PC-9 (cell line): ENCODE data around the gene TOR1A. TPM values are rescaled to one million over a fixed set of nuclear protein-coding genes. Genes with fewer than 3 reads are reported as not detected.

Experiments used
- BruUV-seq: library from RNA; stranded (reverse); fragments of 400-500 nt; replicated peaks from 2 replicates; lab custom pipeline; 2021; lab: Mats Ljungman, UMichigan
- CTCF ChIA-PET: fragments of 300-600 bp; sonication (Branson Sonifier 250); formaldehyde crosslinking; loops from one replicate; lab custom pipeline; 2022; ENCODE audit warnings: antibody characterized with exemption; lab: Charles Lee
- POLR2A ChIA-PET: fragments of 300-600 bp; sonication (Branson Sonifier 250); formaldehyde crosslinking; loops from one replicate; lab custom pipeline; 2022; ENCODE audit warnings: antibody characterized with exemption; ENCODE audit not compliant: unreplicated experiment; lab: Charles Lee
- DNase-seq, 2 experiments: peaks; one replicate each; pipeline versions ENCODE4 v3.0.0 to v3.0.0-alpha.2; 2015 to 2022; ENCODE audit warnings: mixed read lengths in 1 of 2
- H2AFZ ChIP-seq: fragments of 200-600 bp; sonication (generic); 2 replicates; pipeline ENCODE4 v1.8.1; 2017; ENCODE audit warnings: antibody characterized with exemption
- H3F3A ChIP-seq: fragments of 200-600 bp; sonication (generic); 2 replicates; pipeline ENCODE4 v1.8.1; 2017; ENCODE audit warnings: antibody characterized with exemption, mild to moderate bottlenecking, low read depth; ENCODE audit not compliant: insufficient read depth
- H3K27ac ChIP-seq: fragments of 200-600 bp; sonication (generic); 2 replicates; pipeline ENCODE4 v1.6.1; 2016; ENCODE audit warnings: mixed run types
- H3K27me3 ChIP-seq: fragments of 200-600 bp; sonication (generic); 2 replicates; pipeline ENCODE4 v1.6.1; 2016; ENCODE audit warnings: low read depth, mixed run types; ENCODE audit not compliant: insufficient read depth
- H3K36me3 ChIP-seq: fragments of 200-600 bp; sonication (generic); 2 replicates; pipeline ENCODE4 v1.6.1; 2016; ENCODE audit warnings: low read depth, mixed run types
- H3K4me1 ChIP-seq: fragments of 200-600 bp; sonication (generic); replicated peaks from 2 replicates; pipeline ENCODE4 v1.6.1; 2016; ENCODE audit warnings: mixed run types; ENCODE audit not compliant: insufficient read depth
- H3K4me2 ChIP-seq: fragments of 200-600 bp; sonication (generic); 2 replicates; pipeline ENCODE4 v1.6.1; 2017; ENCODE audit warnings: mixed run types
- H3K4me3 ChIP-seq: fragments of 200-600 bp; sonication (generic); 2 replicates; pipeline ENCODE4 v1.6.1; 2016; ENCODE audit warnings: mixed run types
- H3K79me2 ChIP-seq: fragments of 200-600 bp; sonication (generic); 2 replicates; pipeline ENCODE4 v1.6.1; 2017; ENCODE audit warnings: low read depth, mixed run types
- H3K9me2 ChIP-seq: fragments of 200-600 bp; sonication (generic); 2 replicates; pipeline ENCODE4 v1.8.1; 2017; ENCODE audit warnings: mild to moderate bottlenecking; ENCODE audit not compliant: insufficient read depth
- H3K9me3 ChIP-seq: fragments of 200-600 bp; sonication (generic); 2 replicates; pipeline ENCODE4 v1.8.1; 2016; ENCODE audit warnings: low read depth; ENCODE audit not compliant: insufficient read depth
- H4K20me1 ChIP-seq: fragments of 200-600 bp; sonication (generic); 2 replicates; pipeline ENCODE4 v1.8.1; 2017; ENCODE audit not compliant: insufficient read depth
- EZH2 ChIP-seq: fragments of 200-600 bp; sonication (generic); IDR thresholded peaks from 2 replicates; pipeline ENCODE4 v1.8.0; 2017; ENCODE audit warnings: antibody characterized with exemption, low read depth
- intact Hi-C: fragments of 100-400 bp; cut with micrococcal nuclease; formaldehyde crosslinking; loops from one replicate; pipeline ENCODE4 v1.10.0; 2022; ENCODE audit not compliant: unreplicated experiment
- total RNA-seq: library from RNA; stranded (reverse); gene quantifications from 2 replicates; pipeline ENCODE4 v1.2.3, GENCODE V29; 2021
- TF ChIP-seq, protein P1 (sequence below): fragments of 200-600 bp; sonication (generic); conservative IDR thresholded peaks from 2 replicates; pipeline ENCODE4 v1.6.1; 2017; ENCODE audit warnings: mixed run types, antibody characterized with exemption, mild to moderate bottlenecking, moderate library complexity

The TOR1A gene
- total RNA-seq, 1 experiment from 2014 or later = 43.5 TPM

DNA sequence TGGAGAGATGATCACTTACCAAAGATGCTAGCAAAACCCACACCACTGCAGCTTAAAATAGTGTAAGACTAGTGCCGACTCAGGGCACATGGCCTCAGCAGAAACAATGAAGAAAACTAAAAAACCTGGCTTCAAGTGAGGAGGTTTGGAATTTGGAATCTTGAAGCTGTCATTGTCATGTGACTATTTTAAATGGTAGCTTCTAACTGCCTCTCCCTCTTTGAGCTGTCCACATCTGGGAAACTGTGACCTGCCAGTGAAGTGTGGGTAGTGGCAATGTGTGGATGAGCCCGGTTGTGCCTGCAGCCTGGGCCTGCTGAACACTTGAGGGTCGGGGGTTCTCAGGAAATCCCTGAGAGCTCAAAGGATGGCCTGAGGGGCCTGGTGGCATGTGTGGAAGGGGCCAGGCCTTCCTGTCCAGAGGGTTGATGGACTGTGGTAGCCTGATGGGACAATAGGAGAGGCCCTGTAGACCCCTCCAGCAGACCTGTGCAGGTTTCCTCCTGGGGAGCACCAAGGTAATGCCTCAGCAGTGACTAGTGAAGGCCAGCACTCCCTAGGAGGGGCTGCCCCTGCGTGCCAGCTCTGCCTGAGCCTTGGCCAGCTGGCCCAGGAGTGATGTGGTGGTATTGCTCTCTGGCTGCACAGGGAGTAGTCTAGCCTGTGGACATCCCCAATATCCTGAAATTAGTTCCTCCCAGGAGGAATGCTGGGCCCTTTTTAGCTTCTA, 24.9 kb upstream of the TOR1A start:
- POLR2A ChIA-PET = no interaction called here
- no peak for TF ChIP-seq EZH2
- TF ChIP-seq, protein P1, sequence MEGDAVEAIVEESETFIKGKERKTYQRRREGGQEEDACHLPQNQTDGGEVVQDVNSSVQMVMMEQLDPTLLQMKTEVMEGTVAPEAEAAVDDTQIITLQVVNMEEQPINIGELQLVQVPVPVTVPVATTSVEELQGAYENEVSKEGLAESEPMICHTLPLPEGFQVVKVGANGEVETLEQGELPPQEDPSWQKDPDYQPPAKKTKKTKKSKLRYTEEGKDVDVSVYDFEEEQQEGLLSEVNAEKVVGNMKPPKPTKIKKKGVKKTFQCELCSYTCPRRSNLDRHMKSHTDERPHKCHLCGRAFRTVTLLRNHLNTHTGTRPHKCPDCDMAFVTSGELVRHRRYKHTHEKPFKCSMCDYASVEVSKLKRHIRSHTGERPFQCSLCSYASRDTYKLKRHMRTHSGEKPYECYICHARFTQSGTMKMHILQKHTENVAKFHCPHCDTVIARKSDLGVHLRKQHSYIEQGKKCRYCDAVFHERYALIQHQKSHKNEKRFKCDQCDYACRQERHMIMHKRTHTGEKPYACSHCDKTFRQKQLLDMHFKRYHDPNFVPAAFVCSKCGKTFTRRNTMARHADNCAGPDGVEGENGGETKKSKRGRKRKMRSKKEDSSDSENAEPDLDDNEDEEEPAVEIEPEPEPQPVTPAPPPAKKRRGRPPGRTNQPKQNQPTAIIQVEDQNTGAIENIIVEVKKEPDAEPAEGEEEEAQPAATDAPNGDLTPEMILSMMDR = no peak
- CTCF ChIA-PET = no interaction called here

DNA sequence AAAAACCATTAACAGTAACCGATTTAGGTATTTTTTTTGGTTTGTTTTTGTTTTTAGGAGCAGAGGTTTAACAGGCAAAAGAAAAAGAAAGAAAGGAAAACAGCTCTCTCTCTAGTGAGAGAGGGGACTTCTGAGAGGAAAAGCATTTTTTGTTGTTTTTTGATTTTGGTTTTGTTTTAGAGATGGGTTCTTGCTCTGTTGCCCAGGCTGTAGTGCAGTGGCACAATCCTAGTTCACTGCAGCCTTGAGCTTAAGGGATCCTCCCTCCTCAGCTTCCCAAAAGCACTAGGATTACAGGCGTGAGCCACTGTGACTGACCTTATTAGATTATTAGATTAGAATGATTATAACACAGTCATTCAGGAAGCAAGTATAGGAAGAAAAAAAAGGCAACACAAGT, 21.4 kb upstream of the TOR1A start:
- no peak for DNase-seq
- H3K27ac ChIP-seq = no peak overlapping the region
- BruUV-seq = no TSS peak
- H3K79me2 ChIP-seq = no peaks in the 10 kb centered on the region
- H3K4me1 ChIP-seq = no peaks in the 10 kb centered on the region
- H3K27me3 ChIP-seq = no peaks in the 10 kb centered on the region
- intact Hi-C loops = no loop called here
- no peak overlapping the region for H2AFZ ChIP-seq
- no peaks in the 10 kb centered on the region for H3K9me3 ChIP-seq
- no peak overlapping the region for H3K4me2 ChIP-seq
- peaks cover 5% of the 10 kb centered on the region; the same call in 1 of the 2 replicates for H3F3A ChIP-seq
- no peaks in the 10 kb centered on the region for H3K9me2 ChIP-seq
- POLR2A ChIA-PET = no interaction called here
- H3K4me3 ChIP-seq = no peak overlapping the region
- TF ChIP-seq EZH2 = no peak
- TF ChIP-seq, protein P1 = no peak
- H4K20me1 ChIP-seq = no peaks in the 10 kb centered on the region
- H3K36me3 ChIP-seq = no peaks in the 10 kb centered on the region
- CTCF ChIA-PET = interaction anchor here (0.6 kb wide), 1 partner anchor 234 kb away, joined by 3 read pairs; no protein-coding TSS in a partner anchor

More for the DNA sequence above, 24.9 kb upstream of the TOR1A start:
- Histone ChIP-seq H3K4me3 (no peak overlapping the region), H2AFZ (no peak overlapping the region), H3K9me3 (no peaks in the 10 kb centered on the region; the same call in 1 of the 2 replicates), H3F3A (peaks cover 23% of the 10 kb centered on the region), H3K4me2 (no peak overlapping the region), H3K9me2 (no peaks in the 10 kb centered on the region), H4K20me1 (no peaks in the 10 kb centered on the region), H3K27ac (no peak overlapping the region), H3K4me1 (peaks cover 24% of the 10 kb centered on the region), H3K79me2 (no peaks in the 10 kb centered on the region), H3K27me3 (no peaks in the 10 kb centered on the region), H3K36me3 (no peaks in the 10 kb centered on the region)
- BruUV-seq = no TSS peak
- no peak for DNase-seq
- intact Hi-C loops = no loop called here

DNA sequence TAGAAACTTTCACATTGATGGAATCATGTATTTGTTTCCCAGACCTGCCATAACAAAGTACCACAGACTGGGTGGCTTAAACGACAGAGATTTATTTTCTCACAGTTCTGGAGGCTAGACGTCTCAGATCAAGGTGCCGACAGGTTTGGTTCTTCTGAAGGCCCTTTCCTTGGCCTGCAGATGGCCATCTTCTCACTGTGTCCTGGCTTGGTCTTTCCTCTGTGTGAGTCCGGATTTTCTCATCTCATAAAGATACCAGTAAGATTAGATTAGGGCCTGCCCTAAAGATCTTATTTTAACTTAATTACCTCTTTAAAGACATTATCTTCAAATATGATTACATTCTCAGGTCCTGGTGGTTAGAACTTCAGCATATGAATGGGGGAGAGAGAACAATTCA, 17.1 kb upstream of the TOR1A start:
- TF ChIP-seq, protein P1 = no peak
- no peak for TF ChIP-seq EZH2
- H3K4me2 ChIP-seq = no peak overlapping the region
- CTCF ChIA-PET = no interaction called here

More for the DNA sequence above, 17.1 kb upstream of the TOR1A start:
- peaks cover 12% of the 10 kb centered on the region; the same call in 1 of the 2 replicates for H3K79me2 ChIP-seq
- no peaks in the 10 kb centered on the region for H3K36me3 ChIP-seq
- no TSS peak for BruUV-seq
- H2AFZ ChIP-seq = no peak overlapping the region
- intact Hi-C loops = no loop called here
- no peak overlapping the region for H3K4me3 ChIP-seq
- no peak overlapping the region for H3K27ac ChIP-seq
- no peaks in the 10 kb centered on the region for H3K27me3 ChIP-seq
- no peaks in the 10 kb centered on the region for H4K20me1 ChIP-seq
- no peaks in the 10 kb centered on the region for H3K9me3 ChIP-seq
- peaks cover 5% of the 10 kb centered on the region for H3F3A ChIP-seq
- H3K4me1 ChIP-seq = peaks cover 6% of the 10 kb centered on the region
- H3K9me2 ChIP-seq = no peaks in the 10 kb centered on the region
- POLR2A ChIA-PET = interaction anchor here (0.7 kb wide), 1 partner anchor 27 kb away, joined by 9 read pairs; no protein-coding TSS in a partner anchor
- no peak for DNase-seq
